RWPE2 (cell line): Measurements from ENCODE around the gene CDC7.

Experiments used
- ATAC-seq: fragments of 200-7000 bp; cut with Tn5 transposase; 3 replicates; pipeline ENCODE4 v1.9.1; 2021; ENCODE audit warnings: low read depth
- DNase-seq: peaks from one replicate; pipeline ENCODE4 v3.0.0-alpha.2; 2020; ENCODE audit warnings: low spot score
- H3K27ac ChIP-seq: fragments of 450-650 bp; 2 replicates; pipeline ENCODE4 v1.5.1; 2017; ENCODE audit warnings: mild to moderate bottlenecking; ENCODE audit not compliant: poor library complexity, severe bottlenecking
- H3K27me3 ChIP-seq: fragments of 250-450 bp; sonication (Bioruptor Pico); 2 replicates; pipeline ENCODE4 v1.5.1; 2021; ENCODE audit warnings: mild to moderate bottlenecking, moderate library complexity; ENCODE audit not compliant: insufficient read depth, poor library complexity, severe bottlenecking
- H3K36me3 ChIP-seq: fragments of 250-450 bp; sonication (Bioruptor Pico); 2 replicates; pipeline ENCODE4 v1.5.1; 2020; ENCODE audit warnings: low read depth, mild to moderate bottlenecking, moderate library complexity
- H3K4me1 ChIP-seq: fragments of 250-450 bp; sonication (Bioruptor Pico); 2 replicates; pipeline ENCODE4 v1.5.1; 2021; ENCODE audit warnings: mild to moderate bottlenecking, moderate library complexity; ENCODE audit not compliant: insufficient read depth, poor library complexity, severe bottlenecking
- H3K4me3 ChIP-seq: fragments of 250-450 bp; sonication (Bioruptor Pico); 2 replicates; pipeline ENCODE4 v1.5.1; 2021; ENCODE audit warnings: mild to moderate bottlenecking, moderate library complexity; ENCODE audit not compliant: severe bottlenecking
- H3K9me3 ChIP-seq: fragments of 250-450 bp; sonication (Bioruptor Pico); 2 replicates; pipeline ENCODE4 v1.5.1; 2021; ENCODE audit warnings: mild to moderate bottlenecking, moderate library complexity; ENCODE audit not compliant: severe bottlenecking
- CTCF ChIP-seq: fragments of 450-650 bp; IDR thresholded peaks from one replicate; pipeline ENCODE4 v1.5.1; 2017; ENCODE audit warnings: mild to moderate bottlenecking, moderate library complexity; ENCODE audit not compliant: poor library complexity, severe bottlenecking

Gene CDC7

DNA sequence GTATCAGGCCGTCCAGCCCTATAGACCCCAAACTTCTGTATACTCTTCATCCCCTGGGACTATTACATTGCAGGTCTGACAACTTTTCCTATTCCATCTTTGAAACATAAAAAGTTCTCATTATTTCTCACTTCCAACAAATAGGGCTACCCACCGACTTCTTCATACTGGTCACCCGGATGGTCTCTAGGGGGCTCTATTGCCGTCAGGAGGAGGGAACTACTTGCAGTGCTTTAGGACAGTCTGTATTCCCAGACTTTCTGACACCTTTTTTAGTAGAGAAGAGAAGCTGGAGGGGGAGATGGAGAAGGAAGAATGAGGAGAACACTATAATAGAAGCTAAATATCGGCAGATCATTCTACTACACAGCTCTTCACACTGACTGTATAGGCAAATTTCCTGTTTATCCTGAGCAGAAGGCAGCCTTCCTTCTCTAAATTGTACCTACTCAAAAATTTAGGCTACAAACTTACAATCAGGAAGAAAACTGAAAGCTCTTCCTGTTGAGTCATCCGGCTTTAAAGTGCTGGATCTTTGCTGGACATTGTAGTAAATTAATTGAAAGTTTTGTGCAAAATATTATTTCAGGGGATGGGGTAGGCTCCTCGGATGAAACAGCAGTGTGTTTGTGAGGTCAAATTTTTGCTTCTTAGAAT lies 54.6 kb downstream of the CDC7 start:
- H3K4me1 ChIP-seq, result peaks cover 5% of the 10 kb centered on the region
- TF ChIP-seq CTCF, result no peak
- ATAC-seq (no peak), DNase-seq (no peak)
- no peaks in the 10 kb centered on the region for H3K36me3 ChIP-seq
- no peak overlapping the region for H3K27ac ChIP-seq
- no peaks in the 10 kb centered on the region for H3K9me3 ChIP-seq
- H3K4me3 ChIP-seq, result no peak overlapping the region
- H3K27me3 ChIP-seq, result no peaks in the 10 kb centered on the region

- no peaks in the 10 kb centered on the region for H3K27me3 ChIP-seq
- H3K36me3 ChIP-seq, result no peaks in the 10 kb centered on the region
- H3K4me3 ChIP-seq, result no peak overlapping the region
- ATAC-seq (peak; percentile 48; the same call in 1 of the 3 replicates), DNase-seq (no peak)
- no peak for TF ChIP-seq CTCF
- H3K27ac ChIP-seq, result no peak overlapping the region
- no peaks in the 10 kb centered on the region for H3K9me3 ChIP-seq
- H3K4me1 ChIP-seq, result peaks cover 5% of the 10 kb centered on the region
Observed at GRCh38 chr1:91555821-91556531, 55.3 kb downstream of the CDC7 start.

- no peak overlapping the region for H3K4me3 ChIP-seq
- ATAC-seq (no peak), DNase-seq (no peak)
- H3K27ac ChIP-seq, result no peak overlapping the region
- TF ChIP-seq CTCF, result no peak
- H3K27me3 ChIP-seq, result no peaks in the 10 kb centered on the region
- no peaks in the 10 kb centered on the region for H3K36me3 ChIP-seq
- H3K4me1 ChIP-seq, result peaks cover 5% of the 10 kb centered on the region
- no peaks in the 10 kb centered on the region for H3K9me3 ChIP-seq
Observed at GRCh38 chr1:91556556-91556955, 55.9 kb downstream of the CDC7 start.

DNA sequence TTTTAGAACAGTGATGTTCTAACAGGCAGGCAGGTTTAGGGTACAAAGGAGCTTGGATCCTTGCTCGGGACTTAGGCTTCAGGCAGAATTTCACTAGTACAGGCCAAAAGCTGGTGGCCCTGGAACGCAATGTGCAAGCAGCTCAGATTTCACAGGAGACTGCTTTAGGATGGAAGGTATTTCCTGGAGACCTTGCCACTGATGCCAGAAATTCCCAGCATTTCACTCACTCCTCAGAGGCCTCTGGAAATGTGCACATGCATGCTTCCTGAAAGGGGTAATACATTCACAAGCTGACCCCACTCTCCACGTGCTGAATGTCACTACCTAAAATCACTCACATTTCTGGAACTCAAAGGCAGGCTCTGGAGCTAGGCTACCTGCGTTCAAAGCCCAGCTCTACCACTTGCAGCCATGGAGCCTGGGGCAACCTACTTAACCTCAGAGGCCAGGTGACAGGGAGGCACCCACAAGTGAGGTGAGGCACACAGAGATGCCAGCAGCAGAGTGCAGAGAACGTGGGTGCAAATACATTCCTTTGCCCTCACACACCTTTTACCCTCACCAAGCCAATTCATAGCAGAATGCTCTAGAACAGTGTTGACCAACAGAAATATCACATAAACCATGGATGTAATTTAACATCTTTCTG lies 56.5 kb downstream of the CDC7 start:
- ATAC-seq (no peak), DNase-seq (no peak)
- Histone ChIP-seq H3K4me1 (peaks cover 5% of the 10 kb centered on the region), H3K27ac (no peak overlapping the region), H3K9me3 (no peaks in the 10 kb centered on the region), H3K4me3 (no peak overlapping the region), H3K27me3 (no peaks in the 10 kb centered on the region), H3K36me3 (no peaks in the 10 kb centered on the region)
- TF ChIP-seq CTCF, result no peak
